IMR-90 (cell line): ENCODE results near the gene SLC38A1. TPM values are rescaled to one million over a fixed set of nuclear protein-coding genes. Genes with fewer than 3 reads are reported as not detected.

Experiments used
- ATAC-seq: fragments of 200-7000 bp; cut with Tn5 transposase; 2 replicates; pipeline ENCODE4 v1.9.1; 2020; ENCODE audit warnings: low read depth, mild to moderate bottlenecking, moderate library complexity
- BruUV-seq: library from RNA; stranded (reverse); fragments of 400-500 nt; replicated peaks from 2 replicates; lab custom pipeline; 2021; lab: Mats Ljungman, UMichigan
- CTCF ChIA-PET: fragments of 300-600 bp; formaldehyde crosslinking; extraction: SDS; loops from one replicate; lab custom pipeline; 2021; ENCODE audit warnings: antibody characterized with exemption; lab: Yijun Ruan, JAX
- POLR2A ChIA-PET: fragments of 300-600 bp; sonication (Branson Sonifier 250); formaldehyde crosslinking; loops from one replicate; lab custom pipeline; 2022; ENCODE audit warnings: antibody characterized with exemption; ENCODE audit not compliant: unreplicated experiment; lab: Charles Lee
- DNase-seq: peaks from one replicate; pipeline ENCODE4 v3.0.0; 2013
- H2AFZ ChIP-seq: replicated peaks from 2 replicates; pipeline ENCODE3; 2013; ENCODE audit warnings: low read length, mild to moderate bottlenecking; ENCODE audit not compliant: poor library complexity
- H2AK5ac ChIP-seq: 2 replicates; pipeline ENCODE4 v1.6.1; 2013; ENCODE audit warnings: low read depth, low read length, inconsistent platforms
- H2AK9ac ChIP-seq: replicated peaks from 2 replicates; pipeline ENCODE3; 2013; ENCODE audit warnings: mild to moderate bottlenecking, low read depth, low read length, moderate library complexity; ENCODE audit not compliant: poor library complexity
- H2BK120ac ChIP-seq: 2 replicates; pipeline ENCODE4 v1.6.1; 2013; ENCODE audit warnings: low read depth, low read length, inconsistent platforms
- H2BK15ac ChIP-seq: 3 replicates; pipeline ENCODE4 v1.6.1; 2013; ENCODE audit warnings: low read depth, low read length, inconsistent platforms
- H2BK20ac ChIP-seq: 2 replicates; pipeline ENCODE4 v1.6.1; 2013; ENCODE audit warnings: low read depth, mild to moderate bottlenecking, inconsistent platforms, low read length, moderate library complexity
- H2BK5ac ChIP-seq: 2 replicates; pipeline ENCODE4 v1.6.1; 2013; ENCODE audit warnings: mild to moderate bottlenecking, low read depth, low read length, inconsistent platforms; ENCODE audit not compliant: poor library complexity, severe bottlenecking
- H3K14ac ChIP-seq: replicated peaks from 2 replicates; pipeline ENCODE4 v1.6.1; 2013; ENCODE audit warnings: low read depth, low read length, inconsistent platforms
- H3K18ac ChIP-seq: 2 replicates; pipeline ENCODE4 v1.6.1; 2013; ENCODE audit warnings: low read depth, low read length, control low read depth
- H3K23ac ChIP-seq: 2 replicates; pipeline ENCODE4 v1.6.1; 2013; ENCODE audit warnings: low read depth, low read length, inconsistent platforms
- H3K27ac ChIP-seq: 2 replicates; pipeline ENCODE4 v1.5.1; 2013; ENCODE audit warnings: mild to moderate bottlenecking, control low read depth, low read length; ENCODE audit not compliant: insufficient read depth
- H3K27me3 ChIP-seq: 2 replicates; pipeline ENCODE4 v1.6.1; 2013; ENCODE audit warnings: low read length; ENCODE audit not compliant: control insufficient read depth, insufficient read depth
- H3K36me3 ChIP-seq: 2 replicates; pipeline ENCODE4 v1.6.1; 2013; ENCODE audit warnings: low read length, mixed read lengths; ENCODE audit not compliant: control insufficient read depth, insufficient read depth
- H3K4ac ChIP-seq: 2 replicates; pipeline ENCODE4 v1.6.1; 2013; ENCODE audit warnings: low read depth, low read length, inconsistent platforms
- H3K4me1 ChIP-seq: 2 replicates; pipeline ENCODE4 v1.6.1; 2013; ENCODE audit warnings: low read length, mixed read lengths; ENCODE audit not compliant: control insufficient read depth, insufficient read depth
- H3K4me2 ChIP-seq: 2 replicates; pipeline ENCODE4 v1.6.1; 2013; ENCODE audit warnings: low read depth, mild to moderate bottlenecking, control low read depth, low read length, moderate library complexity
- H3K4me3 ChIP-seq: 2 replicates; pipeline ENCODE4 v1.5.1; 2013; ENCODE audit warnings: low read depth, mild to moderate bottlenecking, control low read depth, low read length, moderate library complexity; ENCODE audit not compliant: insufficient read depth
- H3K56ac ChIP-seq: 2 replicates; pipeline ENCODE4 v1.6.1; 2013; ENCODE audit warnings: low read length, inconsistent platforms; ENCODE audit not compliant: insufficient read depth; ENCODE audit errors: extremely low read depth
- H3K79me1 ChIP-seq, 2 experiments: 2 replicates each; pipeline ENCODE4 v1.6.1; 2013; ENCODE audit warnings: low read length in 2 of 2, inconsistent platforms in 1 of 2, low read depth in 1 of 2
- H3K9ac ChIP-seq: 2 replicates; pipeline ENCODE4 v1.6.1; 2013; ENCODE audit warnings: low read depth, low read length, control low read depth
- H3K9me1 ChIP-seq: 2 replicates; pipeline ENCODE4 v1.6.1; 2013; ENCODE audit warnings: low read length, inconsistent platforms; ENCODE audit not compliant: insufficient read depth
- H3K9me3 ChIP-seq: 2 replicates; pipeline ENCODE4 v1.6.1; 2013; ENCODE audit warnings: low read length; ENCODE audit not compliant: control insufficient read depth, insufficient read depth
- H4K20me1 ChIP-seq: 2 replicates; pipeline ENCODE4 v1.6.1; 2013; ENCODE audit warnings: low read length, inconsistent platforms; ENCODE audit not compliant: insufficient read depth
- H4K5ac ChIP-seq: 2 replicates; pipeline ENCODE4 v1.6.1; 2013; ENCODE audit warnings: mild to moderate bottlenecking, low read depth, low read length, control low read depth
- H4K8ac ChIP-seq, 2 experiments: 2 replicates each; pipeline ENCODE4 v1.6.1; 2013; ENCODE audit warnings: low read depth in 2 of 2, low read length in 2 of 2, control low read depth in 1 of 2, inconsistent platforms in 1 of 2
- H4K91ac ChIP-seq: 2 replicates; pipeline ENCODE4 v1.6.1; 2013; ENCODE audit warnings: low read depth, low read length, inconsistent platforms; ENCODE audit not compliant: insufficient read depth
- BHLHE40 ChIP-seq: fragments of 150-350 bp; IDR thresholded peaks from 2 replicates; pipeline ENCODE4 v1.6.1; 2016; ENCODE audit warnings: mild to moderate bottlenecking, low read depth, low read length
- CEBPB ChIP-seq: IDR thresholded peaks from 2 replicates; pipeline ENCODE4 v1.6.1; 2012; ENCODE audit warnings: low read depth, low read length, improper control_type of control experiment
- CHD1 ChIP-seq: IDR thresholded peaks from 2 replicates; pipeline ENCODE4 v1.6.1; 2012; ENCODE audit warnings: low read depth, low read length, improper control_type of control experiment
- CTCF ChIP-seq: conservative IDR thresholded peaks from 2 replicates; pipeline ENCODE4 v1.5.1; 2012; ENCODE audit warnings: mild to moderate bottlenecking, low read depth, low read length, improper control_type of control experiment
- FOS ChIP-seq: fragments of 150-350 bp; IDR thresholded peaks from 2 replicates; pipeline ENCODE4 v1.6.1; 2016; ENCODE audit warnings: low read depth, low read length
- NFE2L2 ChIP-seq: fragments of 150-350 bp; IDR thresholded peaks from 2 replicates; pipeline ENCODE4 v1.6.1; 2016; ENCODE audit warnings: low read depth, mild to moderate bottlenecking, low read length
- POLR2A ChIP-seq: IDR thresholded peaks from 2 replicates; pipeline ENCODE4 v1.6.1; 2012; ENCODE audit warnings: mild to moderate bottlenecking, low read depth, low read length
- RFX5 ChIP-seq: IDR thresholded peaks from 2 replicates; pipeline ENCODE4 v1.8.0; 2012; ENCODE audit warnings: low read depth, mild to moderate bottlenecking, low read length, moderate library complexity
- WGBS, 2 experiments: methylation state at CpG; one replicate each; pipeline versions ENCODE4 v1.1.5 to v1.1.7; 2013; ENCODE audit warnings: missing lambda C conversion rate in 2 of 2; ENCODE audit not compliant: insufficient read length in 1 of 2; ENCODE audit errors: extremely low coverage in 2 of 2; 5-methylcytosine and 5-hydroxymethylcytosine counted together
- dilution Hi-C: fragments of 300-500 bp; cut with HindIII; formaldehyde crosslinking; loops from one replicate; pipeline ENCODE4 v1.14.3; 2018; ENCODE audit warnings: low sequenced_read_pairs; ENCODE audit not compliant: unreplicated experiment
- in situ Hi-C: fragments of 300-500 bp; cut with MboI; formaldehyde crosslinking; loops from 3 replicates; pipeline ENCODE4 v1.14.3; 2019; ENCODE audit warnings: low sequenced_read_pairs, inconsistent platforms, mixed read lengths
- intact Hi-C: fragments of 100-400 bp; cut with micrococcal nuclease; formaldehyde crosslinking; loops from 2 replicates; pipeline ENCODE4 v1.10.0; 2022
- polyA plus RNA-seq, 3 experiments: library from polyadenylated mRNA; depleted of rRNA; stranded (reverse); fragments of >200 nt; gene quantifications; 2 replicates each; pipeline ENCODE4 v1.2.3, GENCODE V29; 2012; ENCODE audit warnings: low replicate concordance in 1 of 3
- total RNA-seq: library from RNA; depleted of rRNA; stranded (reverse); fragments of >200 nt; gene quantifications from 2 replicates; pipeline ENCODE4 v1.2.3, GENCODE V29; 2012

The SLC38A1 gene
- total and polyA plus RNA-seq, 2 of the 4 experiments (the other 2 are of a cell fraction) = 22.8 to 61.5 TPM

- Histone ChIP-seq H3K27ac (no peak overlapping the region), H2BK5ac (no peak overlapping the region), H2AFZ (no peak overlapping the region), H2BK20ac (no peak overlapping the region), H2AK9ac (no peak overlapping the region), H3K56ac (no peak overlapping the region), H4K20me1 (no peaks in the 10 kb centered on the region), H2AK5ac (no peak overlapping the region), H2BK15ac (no peak overlapping the region), H3K14ac (no peak overlapping the region), H2BK120ac (no peak overlapping the region), H3K4me2 (no peak overlapping the region), H3K9ac (no peak overlapping the region), H3K4me1 (no peaks in the 10 kb centered on the region), H3K9me3 (no peaks in the 10 kb centered on the region), H3K4ac (no peak overlapping the region), H3K27me3 (no peaks in the 10 kb centered on the region), H3K18ac (no peak overlapping the region), H3K4me3 (no peak overlapping the region), H4K8ac (no peak overlapping the region), H4K5ac (no peak overlapping the region), H3K79me1 (no peaks in the 10 kb centered on the region), H3K23ac (no peak overlapping the region), H3K36me3 (no peaks in the 10 kb centered on the region), H4K91ac (no peak overlapping the region), H3K9me1 (no peaks in the 10 kb centered on the region)
- 71% methylated on average over 1 of the region's 2 CpGs; no CpG with 5 or more reads in 1 of the 2 experiments for WGBS, 2 experiments
- ATAC-seq (no peak), DNase-seq (no peak)
- dilution Hi-C loops (no loop called here), in situ Hi-C loops (no loop called here), intact Hi-C loops (no loop called here)
- POLR2A ChIA-PET = no interaction called here
- CTCF ChIA-PET = no interaction called here
- BruUV-seq = no TSS peak
- no peak for TF ChIP-seq CHD1
- no peak for TF ChIP-seq BHLHE40
- TF ChIP-seq FOS = no peak
- TF ChIP-seq POLR2A = no peak
- no peak for TF ChIP-seq CEBPB
- TF ChIP-seq NFE2L2 = no peak
- no peak for TF ChIP-seq CTCF
- TF ChIP-seq RFX5 = no peak
Measured at GRCh38 chr12:46298261-46298660, 29.4 kb upstream of the SLC38A1 start.
